OCI-LY7 (cell line): Measurements from ENCODE around the gene ANKRD2. TPM values are rescaled to one million over a fixed set of nuclear protein-coding genes. Genes with fewer than 3 reads are reported as not detected.

Experiments
- BruUV-seq: library from RNA; stranded (reverse); fragments of 400-500 nt; replicated peaks from 2 replicates; lab custom pipeline; 2021; lab: Mats Ljungman, UMichigan
- CTCF ChIA-PET: fragments of 300-600 bp; sonication (Branson Sonifier 250); formaldehyde crosslinking; loops from one replicate; lab custom pipeline; 2022; ENCODE audit warnings: antibody characterized with exemption; ENCODE audit not compliant: unreplicated experiment; lab: Charles Lee
- POLR2A ChIA-PET: fragments of 300-600 bp; sonication (Branson Sonifier 250); formaldehyde crosslinking; loops from one replicate; lab custom pipeline; 2022; ENCODE audit warnings: antibody characterized with exemption; lab: Charles Lee
- DNase-seq: peaks from one replicate; pipeline ENCODE4 v3.0.0-alpha.2; 2015; ENCODE audit warnings: low spot score
- H2AFZ ChIP-seq: fragments of 200-600 bp; sonication (generic), shearing (Covaris generic); 2 replicates; pipeline ENCODE4 v1.6.1; 2014; ENCODE audit warnings: mild to moderate bottlenecking, antibody characterized with exemption, low read length, moderate library complexity
- H3K27ac ChIP-seq: fragments of 200-600 bp; sonication (generic); 2 replicates; pipeline ENCODE4 v1.5.1; 2014; ENCODE audit warnings: mixed run types, low read depth, mild to moderate bottlenecking, moderate library complexity, low read length, inconsistent platforms; ENCODE audit not compliant: poor library complexity, severe bottlenecking
- H3K36me3 ChIP-seq: fragments of 200-600 bp; sonication (generic); 2 replicates; pipeline ENCODE4 v1.6.1; 2014; ENCODE audit warnings: mild to moderate bottlenecking, antibody characterized with exemption, low read length, moderate library complexity, mixed read lengths; ENCODE audit not compliant: insufficient read depth
- H3K4me1 ChIP-seq: fragments of 200-600 bp; sonication (generic); 2 replicates; pipeline ENCODE4 v1.5.1; 2014; ENCODE audit warnings: mild to moderate bottlenecking, low read length; ENCODE audit not compliant: insufficient read depth, poor library complexity, severe bottlenecking
- H3K4me2 ChIP-seq: fragments of 200-600 bp; sonication (generic); 2 replicates; pipeline ENCODE4 v1.6.1; 2014; ENCODE audit warnings: mild to moderate bottlenecking, low read length
- H3K4me3 ChIP-seq: fragments of 200-600 bp; sonication (generic); 2 replicates; pipeline ENCODE4 v1.5.1; 2014; ENCODE audit warnings: mild to moderate bottlenecking, low read depth, low read length; ENCODE audit not compliant: poor library complexity, severe bottlenecking
- H3K79me2 ChIP-seq: fragments of 200-600 bp; sonication (generic); 2 replicates; pipeline ENCODE4 v1.6.1; 2016; ENCODE audit warnings: low read depth, mild to moderate bottlenecking, low read length, moderate library complexity, mixed read lengths; ENCODE audit not compliant: insufficient read depth
- H3K9me2 ChIP-seq: fragments of 200-600 bp; sonication (generic); 2 replicates; pipeline ENCODE4 v1.6.1; 2016; ENCODE audit warnings: mild to moderate bottlenecking, low read length, mixed read lengths; ENCODE audit not compliant: insufficient read depth
- H3K9me3 ChIP-seq: fragments of 200-600 bp; sonication (generic); 2 replicates; pipeline ENCODE4 v1.6.1; 2014; ENCODE audit warnings: mild to moderate bottlenecking, mixed run types, low read length, mixed read lengths
- H4K20me1 ChIP-seq: fragments of 200-600 bp; sonication (generic); 2 replicates; pipeline ENCODE4 v1.6.1; 2014; ENCODE audit warnings: mild to moderate bottlenecking, antibody characterized with exemption, low read length, moderate library complexity, mixed read lengths; ENCODE audit not compliant: insufficient read depth
- CTCF ChIP-seq: fragments of 200-600 bp; sonication (generic); conservative IDR thresholded peaks from 2 replicates; pipeline ENCODE4 v1.5.1; 2014; ENCODE audit warnings: mild to moderate bottlenecking, antibody characterized with exemption, low read length, moderate library complexity, mixed read lengths
- EZH2phosphoT487 ChIP-seq: fragments of 200-600 bp; sonication (generic); IDR thresholded peaks from 2 replicates; pipeline ENCODE4 v1.6.1; 2018; ENCODE audit warnings: low read depth, borderline replicate concordance, mild to moderate bottlenecking, mixed run types, antibody characterized with exemption, low read length, moderate library complexity, mixed read lengths
- intact Hi-C: fragments of 100-400 bp; cut with micrococcal nuclease; formaldehyde crosslinking; loops from one replicate; pipeline ENCODE4 v1.10.0; 2022; ENCODE audit not compliant: unreplicated experiment
- total RNA-seq, 2 experiments: library from RNA; depleted of rRNA in 1 of 2; stranded (reverse); fragments of >200 nt in 1 of 2; shearing (Covaris generic) in 1 of 2; gene quantifications; 2 replicates each; pipeline ENCODE4 v1.2.3, GENCODE V29; 2014 to 2022

The ANKRD2 gene
- total RNA-seq, 2 experiments from 2014 or later: not detected

- Histone ChIP-seq H3K79me2 (no peaks in the 10 kb centered on the region), H3K4me1 (no peaks in the 10 kb centered on the region), H3K9me2 (no peaks in the 10 kb centered on the region), H3K4me2 (no peak overlapping the region), H3K4me3 (no peak overlapping the region), H2AFZ (no peak overlapping the region), H3K36me3 (no peaks in the 10 kb centered on the region), H4K20me1 (no peaks in the 10 kb centered on the region), H3K27ac (no peak overlapping the region), H3K9me3 (no peaks in the 10 kb centered on the region)
- no peak for DNase-seq
- POLR2A ChIA-PET: interaction anchor here (0.5 kb wide), 1 partner anchor 196 kb away, joined by 4 read pairs; no protein-coding TSS in a partner anchor
- CTCF ChIA-PET: no interaction called here
- intact Hi-C loops: no loop called here
- TF ChIP-seq EZH2phosphoT487: no peak
- TF ChIP-seq CTCF: no peak
- BruUV-seq: no TSS peak
Measured at GRCh38 chr10:97550336-97551149, 22.0 kb upstream of the ANKRD2 start.

GRCh38 chr10:97551271-97551670 lies 21.3 kb upstream of the ANKRD2 start:
- Histone ChIP-seq H3K79me2 (no peaks in the 10 kb centered on the region), H2AFZ (no peak overlapping the region), H3K27ac (no peak overlapping the region), H3K9me3 (no peaks in the 10 kb centered on the region), H3K4me3 (no peak overlapping the region), H3K4me2 (no peak overlapping the region), H3K9me2 (no peaks in the 10 kb centered on the region), H4K20me1 (no peaks in the 10 kb centered on the region), H3K36me3 (no peaks in the 10 kb centered on the region), H3K4me1 (no peaks in the 10 kb centered on the region)
- POLR2A ChIA-PET: interaction anchor here (0.5 to 0.7 kb wide), 2 partner anchors 197 to 210 kb away, joined by 3 to 4 read pairs; no protein-coding TSS in a partner anchor
- no peak for TF ChIP-seq CTCF
- no peak for TF ChIP-seq EZH2phosphoT487
- no TSS peak for BruUV-seq
- DNase-seq: no peak
- CTCF ChIA-PET: no interaction called here
- intact Hi-C loops: no loop called here
